A673 (cell line): ENCODE data around the gene GOLGA3.

ENCODE experiments used
- CTCF ChIP-seq: fragments of 300-800, 200-600 bp; sonication (generic); conservative IDR thresholded peaks from 2 replicates; pipeline ENCODE4 v1.5.1; 2017; ENCODE audit warnings: low read depth, mild to moderate bottlenecking, antibody characterized with exemption, low read length, moderate library complexity, mixed read lengths
- EZH2 ChIP-seq: fragments of 200-600 bp; sonication (generic); IDR thresholded peaks from 2 replicates; pipeline ENCODE4 v1.6.1; 2017; ENCODE audit warnings: borderline replicate concordance, low read depth, mild to moderate bottlenecking, mixed read lengths, antibody characterized with exemption, low read length; ENCODE audit not compliant: poor library complexity, severe bottlenecking

GRCh38 chr12:132814232-132814631 lies 14.4 kb downstream of the GOLGA3 start:
- TF ChIP-seq CTCF (no peak), EZH2 (no peak)
